Measurements from ENCODE around the gene ADCY2.

GRCh38 chr5:7375457-7375856 is 20.5 kb upstream of the ADCY2 start:
- TF ChIP-seq CTCF (IDR thresholded peaks at IDR 0.05): no peak
- no peak for TF ChIP-seq POLR2A (IDR thresholded peaks at IDR 0.05)

All from esophagus squamous epithelium (tissue), 4 donors.